HG02973 (cell line): ENCODE results near the gene LMO1.

ENCODE experiments used
- ATAC-seq: cut with Tn5 transposase; IDR thresholded peaks from one replicate; pipeline ENCODE4 v1.9.1; 2021; ENCODE audit warnings: moderate library complexity; ENCODE audit not compliant: unreplicated experiment

The LMO1 gene

GRCh38 chr11:8263769-8264410, at the start of gene LMO1:
Gene LMO1 (minus strand): TSS chr11:8263878. CDS start chr11:8263362, 516 bp downstream.
- ATAC-seq, result peak; percentile 67

- ATAC-seq, result no peak
These were observed 49.3 kb upstream of the LMO1 start for GRCh38 chr11:8312986-8313385.

DNA sequence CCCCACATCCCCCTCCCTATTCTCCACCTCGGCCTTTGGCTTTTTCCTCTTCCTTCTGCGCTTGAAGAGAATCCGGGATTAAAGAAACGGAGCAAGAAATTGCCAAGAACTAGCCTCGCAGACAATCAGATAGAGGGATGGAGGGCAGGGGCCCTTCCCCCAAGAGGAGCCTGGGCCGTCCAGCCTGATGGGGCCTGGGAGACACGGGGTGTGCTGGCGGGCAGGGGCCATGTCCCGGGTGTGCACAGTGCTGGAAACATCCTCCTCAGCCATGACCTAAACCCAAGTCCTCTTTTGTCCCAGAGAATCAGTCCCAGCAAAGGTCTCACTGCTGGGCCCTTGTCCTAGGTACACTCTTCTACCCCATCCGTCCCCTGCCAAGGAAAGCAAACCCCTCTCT, 47.7 kb upstream of the LMO1 start:
- ATAC-seq, result no peak

DNA sequence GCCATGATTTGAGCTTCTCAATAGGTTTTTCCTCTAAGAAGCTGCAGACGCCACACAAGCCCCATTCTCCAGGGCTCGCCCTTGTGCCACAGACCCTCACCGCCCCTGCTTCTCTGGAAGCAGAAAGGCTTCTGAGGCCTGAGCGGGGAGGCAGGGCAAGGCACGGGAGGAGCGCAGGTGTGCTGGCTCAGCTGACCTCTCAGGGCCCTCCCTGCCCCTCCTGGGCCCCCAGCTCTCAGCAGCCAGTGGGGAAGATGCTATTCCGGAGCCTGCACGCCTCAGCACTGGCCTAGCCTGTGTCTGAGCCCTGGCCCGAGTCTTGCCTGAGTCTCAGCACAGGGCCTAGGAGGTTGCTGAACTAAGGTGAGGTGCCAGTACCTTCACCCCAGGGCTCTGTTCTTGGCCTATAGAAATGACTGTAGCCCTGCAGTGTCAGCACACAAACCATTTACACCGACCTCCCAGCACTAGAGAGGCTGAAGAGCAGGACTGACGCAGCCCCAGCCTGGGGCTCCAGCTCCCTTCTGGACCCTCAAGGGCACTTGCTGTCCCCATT, 47.1 kb upstream of the LMO1 start:
- ATAC-seq, result no peak

- ATAC-seq, result no peak
These were observed 46.2 kb upstream of the LMO1 start for GRCh38 chr11:8309862-8310261.

- ATAC-seq, result no peak
These were observed 45.6 kb upstream of the LMO1 start for GRCh38 chr11:8309311-8309710.

GRCh38 chr11:8307601-8308000, 43.9 kb upstream of the LMO1 start:
- no peak for ATAC-seq

GRCh38 chr11:8301622-8302021, 37.9 kb upstream of the LMO1 start:
- no peak for ATAC-seq

DNA sequence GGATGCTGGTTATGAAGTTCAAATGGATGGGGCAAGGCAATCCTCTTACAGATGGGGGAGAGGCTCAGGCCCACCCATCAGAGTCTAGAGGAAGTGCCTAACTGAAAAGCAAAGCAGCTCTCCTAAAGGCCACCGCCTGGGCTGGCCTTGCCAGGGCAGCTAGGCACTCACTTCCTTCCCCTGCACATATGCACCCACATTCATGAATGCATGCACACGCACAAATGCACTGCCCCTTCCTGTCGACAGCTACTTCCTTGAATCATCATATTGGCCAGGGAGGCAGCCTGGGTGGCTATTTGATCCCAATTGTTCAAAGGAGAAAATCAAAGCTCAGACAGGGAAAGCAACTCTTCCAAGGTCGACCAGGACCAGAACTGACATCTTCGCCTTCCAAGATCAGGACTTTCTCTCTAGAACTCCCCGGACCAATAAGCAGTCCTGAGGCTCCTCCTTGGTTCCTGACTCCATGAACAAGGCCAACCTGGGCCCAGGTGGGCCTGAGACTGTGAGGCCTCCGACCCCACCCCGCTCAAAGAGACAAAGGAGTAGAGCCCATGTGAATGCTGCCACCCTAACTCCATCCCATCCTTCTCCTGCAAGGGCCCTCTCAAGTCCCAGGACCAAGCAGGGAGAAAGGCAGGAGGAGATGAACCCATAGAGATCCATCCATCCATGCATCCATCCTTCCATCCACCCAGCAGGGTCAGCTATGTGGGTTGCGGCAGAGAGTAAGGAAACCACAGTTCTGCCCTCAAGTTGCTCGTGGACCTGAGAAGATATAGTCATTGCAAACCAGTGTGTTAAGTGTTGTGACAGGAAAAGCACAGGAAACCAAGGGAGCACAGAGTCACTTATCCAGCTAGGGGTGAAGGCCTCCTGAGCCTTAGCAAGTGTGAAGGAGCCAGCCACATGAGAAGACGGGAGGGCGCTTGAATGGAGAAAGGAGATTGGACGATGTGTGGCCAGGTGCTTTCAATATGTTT, 35.4 kb upstream of the LMO1 start:
- ATAC-seq, result no peak

DNA sequence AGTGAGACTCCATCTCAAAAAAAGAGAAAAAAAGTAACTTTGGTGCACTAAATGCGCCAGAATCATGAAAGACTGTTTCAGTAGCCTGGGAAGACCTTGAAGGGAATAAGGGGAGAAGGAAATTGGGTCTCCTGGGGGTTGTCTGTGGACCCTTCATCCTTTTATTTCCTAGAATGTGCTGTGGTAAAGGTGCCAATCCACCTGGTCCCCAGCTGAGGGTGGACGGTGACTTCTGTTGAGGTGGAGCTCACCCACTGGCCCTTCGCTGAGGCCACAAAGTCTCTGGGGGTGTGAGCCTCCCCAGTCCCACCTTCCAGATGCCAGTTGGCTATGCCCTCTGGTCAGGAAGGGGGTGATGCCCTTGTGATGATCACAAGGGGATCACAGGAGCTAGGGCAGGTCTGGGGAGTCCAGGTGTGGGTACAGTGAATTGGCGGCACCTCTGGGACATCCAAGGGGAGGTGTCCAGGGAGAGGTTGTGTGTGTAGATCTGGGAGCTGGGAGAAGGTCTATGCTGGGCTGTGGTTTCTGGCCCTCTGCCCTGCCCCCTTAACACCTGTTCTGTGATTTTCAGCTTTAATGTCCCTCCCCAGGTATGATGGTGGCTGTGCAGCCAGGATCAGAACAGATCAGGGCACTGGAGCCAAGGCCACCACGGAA, 34.2 kb upstream of the LMO1 start:
- no peak for ATAC-seq

DNA sequence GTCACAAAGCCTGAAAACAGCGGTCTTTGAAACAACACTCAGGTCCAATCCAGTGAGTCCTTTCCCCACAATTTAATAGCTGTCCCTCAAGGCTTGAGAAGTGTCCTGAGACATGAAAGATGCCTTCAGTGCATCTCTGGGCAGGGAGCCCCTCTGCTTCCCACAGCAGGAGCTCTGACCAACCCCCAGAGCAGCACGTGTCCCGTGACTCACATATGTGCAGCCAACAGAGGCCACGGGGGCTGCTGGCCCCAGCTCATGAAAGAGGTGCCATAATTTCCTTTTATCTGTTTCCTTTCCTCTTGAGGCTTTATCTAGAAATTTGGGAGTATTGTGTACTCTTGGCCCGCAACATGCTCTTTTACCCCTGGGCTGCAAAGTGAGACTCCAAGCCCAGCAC, 33.2 kb upstream of the LMO1 start:
- ATAC-seq, result no peak

GRCh38 chr11:8296038-8296649, 32.5 kb upstream of the LMO1 start:
- ATAC-seq, result no peak

- ATAC-seq, result no peak
These were observed 30.7 kb upstream of the LMO1 start for GRCh38 chr11:8294251-8294935.

DNA sequence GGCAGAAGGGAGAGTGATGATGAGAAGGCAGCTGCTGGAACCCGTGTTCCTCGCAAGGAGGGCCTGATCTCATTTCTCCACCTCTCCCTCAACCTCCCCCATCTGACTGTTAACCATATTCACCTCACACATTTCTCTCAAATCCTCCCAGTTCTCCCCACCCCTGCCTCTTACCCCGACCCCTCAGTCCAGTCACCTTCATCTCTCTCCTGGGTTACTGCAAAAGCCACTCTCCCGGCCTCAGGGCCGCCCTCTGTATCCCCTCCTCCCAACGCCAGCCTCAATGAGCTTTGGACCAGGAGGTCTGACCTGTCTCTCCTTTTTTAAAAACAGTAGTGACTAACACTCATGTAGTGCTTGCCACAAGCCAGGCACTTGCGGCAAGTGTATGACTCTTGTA, 29.5 kb upstream of the LMO1 start:
- ATAC-seq, result no peak

GRCh38 chr11:8292351-8292750, 28.7 kb upstream of the LMO1 start:
- no peak for ATAC-seq

GRCh38 chr11:8291421-8292350, 28.0 kb upstream of the LMO1 start:
- no peak for ATAC-seq

DNA sequence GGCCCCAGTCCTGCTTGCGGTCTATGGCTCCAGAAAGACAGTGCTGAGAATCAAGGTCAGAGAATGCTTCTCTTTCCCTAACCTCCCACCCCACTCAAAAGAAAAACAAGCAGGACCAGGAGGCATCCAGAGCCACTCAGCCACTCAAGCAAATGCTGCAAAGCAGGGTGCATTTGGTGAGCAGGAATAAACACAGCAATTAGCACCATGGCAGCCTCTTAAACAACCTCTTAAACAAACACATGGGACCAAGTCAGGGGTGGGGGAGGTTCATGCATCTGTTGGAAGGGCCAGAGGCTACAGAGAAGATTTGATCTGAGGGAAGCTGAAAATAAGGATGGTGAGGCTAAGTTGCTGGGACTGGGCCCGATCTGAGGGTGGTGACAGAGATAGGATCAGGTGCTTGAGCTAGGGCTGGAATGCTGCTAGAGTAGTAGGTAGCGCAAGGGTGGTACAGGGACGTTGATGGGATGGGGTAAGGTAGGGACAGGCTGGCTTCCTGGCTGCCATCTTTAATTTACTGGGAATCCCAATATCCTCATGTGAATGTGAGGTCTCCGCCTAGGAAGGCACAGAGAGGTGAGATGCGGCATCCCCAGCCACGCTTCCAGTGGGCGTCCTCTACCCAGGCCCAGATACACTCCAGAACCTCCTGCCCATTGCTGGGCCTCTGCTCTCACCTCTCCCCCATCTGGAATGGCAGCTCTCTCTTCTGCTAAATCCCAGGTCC, 26.6 kb upstream of the LMO1 start:
- no peak for ATAC-seq

DNA sequence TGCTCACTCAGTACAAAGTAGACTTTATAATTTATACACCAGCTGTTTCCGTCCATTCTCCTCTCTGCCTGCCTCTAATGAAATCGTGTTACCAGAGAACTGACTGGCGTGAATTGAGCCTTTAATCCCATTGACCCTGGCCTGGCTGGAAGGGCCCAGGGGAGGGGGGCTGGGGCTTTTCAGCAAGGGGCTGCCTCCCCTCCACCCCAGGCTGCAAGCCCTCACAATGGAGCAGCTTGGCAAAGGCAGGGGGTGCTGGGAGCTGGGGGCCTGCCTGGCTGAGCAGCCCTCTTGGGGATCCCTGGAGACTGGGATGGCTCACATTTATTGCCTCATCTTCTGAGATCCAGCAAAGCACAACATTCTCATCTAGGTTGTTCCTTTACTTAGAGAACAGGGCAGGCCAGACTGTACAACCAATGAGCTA, 25.8 kb upstream of the LMO1 start:
- ATAC-seq, result no peak
